ENCODE data around the gene SCARB1.
A peak's percentile ranks its signal among the peaks of the same experiment; 100 is the strongest.
"Not testable (repeated sequence)": the region's sequence is repeated elsewhere in the genome, so short reads cannot be mapped to it uniquely, and the experiment has no call there.

The SCARB1 gene

GRCh38 chr12:124883263-124884130, 19.8 kb upstream of the SCARB1 start:
- no peak for DNase-seq

- DNase-seq = no peak
Measured at GRCh38 chr12:124881123-124881522, 17.5 kb upstream of the SCARB1 start.

DNA sequence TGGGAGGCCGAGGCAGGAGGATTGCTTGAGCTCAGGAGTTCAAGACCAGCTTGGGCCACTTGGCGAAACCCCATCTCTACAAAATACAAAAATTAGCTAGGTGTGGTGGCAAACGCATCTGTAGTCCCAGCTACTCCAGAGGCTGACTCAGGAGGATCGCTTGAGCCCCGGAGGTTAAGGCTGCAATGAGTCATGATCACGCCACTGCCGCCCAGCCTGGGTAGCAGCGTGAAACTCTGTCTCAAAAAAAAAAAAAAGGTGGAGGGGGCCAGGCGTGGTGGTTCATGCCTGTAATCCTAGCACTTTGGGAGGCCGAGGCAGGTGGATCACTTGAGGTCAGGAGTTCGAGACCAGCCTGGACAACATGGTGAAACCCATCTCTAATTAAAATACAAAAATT, 16.7 kb upstream of the SCARB1 start:
- not testable (repeated sequence) for DNase-seq

GRCh38 chr12:124878795-124879516, 15.3 kb upstream of the SCARB1 start:
- no peak for DNase-seq

DNA sequence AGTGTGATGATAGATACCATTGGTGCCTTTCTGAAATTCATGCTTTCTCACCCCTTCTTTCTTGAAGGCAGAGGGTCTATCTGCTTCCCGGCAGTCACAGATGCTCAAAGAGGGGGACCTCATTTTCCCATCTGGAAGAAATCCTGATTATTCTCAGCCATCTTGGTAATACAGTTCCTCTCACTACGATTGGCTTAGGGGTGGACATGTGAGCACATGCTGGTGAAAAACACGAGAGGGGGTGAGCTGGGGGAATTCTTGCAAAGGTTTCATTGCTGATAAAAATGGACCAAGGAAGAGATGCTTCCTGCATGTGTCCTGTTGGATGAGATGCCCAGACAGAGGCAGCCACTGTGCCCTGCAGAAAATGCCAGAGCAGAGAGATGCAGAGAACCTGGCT, 13.8 kb upstream of the SCARB1 start:
- DNase-seq = no peak

GRCh38 chr12:124876171-124876570, 12.5 kb upstream of the SCARB1 start:
- no peak for DNase-seq

- DNase-seq = no peak
Measured at GRCh38 chr12:124875803-124876132, 12.1 kb upstream of the SCARB1 start.

GRCh38 chr12:124874988-124875802, 11.5 kb upstream of the SCARB1 start:
- no peak for DNase-seq

GRCh38 chr12:124874188-124874587, 10.5 kb upstream of the SCARB1 start:
- DNase-seq = no peak

DNA sequence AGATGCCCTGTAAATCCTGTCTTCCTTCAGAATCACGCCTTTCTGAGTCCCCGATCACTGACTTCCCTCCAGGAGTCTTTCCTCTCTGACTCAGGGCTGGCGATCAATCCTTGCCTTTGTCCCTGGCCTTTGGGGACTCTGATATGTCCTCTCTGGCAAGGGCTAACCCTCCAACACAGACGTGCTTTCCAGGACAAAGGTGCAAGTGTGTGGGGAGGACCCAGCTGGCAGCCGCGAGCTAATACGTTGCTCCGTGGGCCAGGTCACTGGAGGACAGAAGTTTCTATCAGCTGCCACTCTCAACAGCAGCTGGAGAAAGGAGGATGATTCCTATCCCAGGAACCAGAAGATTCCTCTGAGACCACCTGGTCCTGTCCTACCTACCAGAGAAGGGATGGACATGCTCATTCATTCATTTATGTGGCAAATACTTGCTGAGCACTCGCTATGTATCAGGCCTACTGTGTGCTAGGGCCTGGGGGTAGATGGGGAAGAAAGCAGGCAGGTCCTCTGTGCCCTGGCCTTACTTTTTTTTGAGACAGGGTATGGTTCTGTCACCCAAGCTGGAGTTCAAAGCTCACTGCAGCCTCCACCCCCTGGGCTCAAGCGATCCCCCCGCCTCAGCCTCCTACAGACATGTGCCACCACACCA, 8.5 kb upstream of the SCARB1 start:
- DNase-seq = no peak

GRCh38 chr12:124871297-124871696, 7.6 kb upstream of the SCARB1 start:
- no peak for DNase-seq

GRCh38 chr12:124870515-124870914, 6.9 kb upstream of the SCARB1 start:
- DNase-seq = no peak

DNA sequence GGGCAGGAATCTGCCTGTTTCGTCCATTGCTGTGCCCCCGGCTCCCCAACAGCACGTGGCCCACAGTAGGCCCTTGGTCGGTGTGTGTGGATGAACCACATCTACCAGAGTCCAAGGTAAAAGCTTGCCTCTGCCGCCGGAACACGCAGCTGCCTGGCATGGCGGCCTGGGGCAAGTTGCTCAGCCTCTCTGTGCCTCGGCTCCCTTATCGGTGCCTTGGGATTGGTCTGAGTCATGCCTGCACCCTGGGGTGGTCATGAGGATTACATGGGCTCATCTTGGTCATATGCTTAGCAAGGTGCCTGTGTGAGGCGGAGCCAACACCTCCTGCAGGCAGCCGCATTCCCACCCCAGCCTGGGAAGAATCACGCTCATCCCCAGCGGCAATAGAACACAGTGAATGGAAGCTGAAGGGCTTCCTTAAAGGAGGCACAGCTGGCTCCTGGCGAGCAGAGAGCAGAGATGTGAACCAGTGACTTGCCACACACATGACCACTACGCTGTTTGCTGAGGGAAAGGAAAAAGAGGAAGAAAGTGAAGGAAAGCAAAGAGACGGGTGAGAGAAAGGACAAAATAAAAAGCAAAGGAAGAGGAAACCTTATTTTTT, 5.5 kb upstream of the SCARB1 start:
- DNase-seq = no peak

- DNase-seq = no peak
Measured at GRCh38 chr12:124868252-124869058, 4.8 kb upstream of the SCARB1 start.

DNA sequence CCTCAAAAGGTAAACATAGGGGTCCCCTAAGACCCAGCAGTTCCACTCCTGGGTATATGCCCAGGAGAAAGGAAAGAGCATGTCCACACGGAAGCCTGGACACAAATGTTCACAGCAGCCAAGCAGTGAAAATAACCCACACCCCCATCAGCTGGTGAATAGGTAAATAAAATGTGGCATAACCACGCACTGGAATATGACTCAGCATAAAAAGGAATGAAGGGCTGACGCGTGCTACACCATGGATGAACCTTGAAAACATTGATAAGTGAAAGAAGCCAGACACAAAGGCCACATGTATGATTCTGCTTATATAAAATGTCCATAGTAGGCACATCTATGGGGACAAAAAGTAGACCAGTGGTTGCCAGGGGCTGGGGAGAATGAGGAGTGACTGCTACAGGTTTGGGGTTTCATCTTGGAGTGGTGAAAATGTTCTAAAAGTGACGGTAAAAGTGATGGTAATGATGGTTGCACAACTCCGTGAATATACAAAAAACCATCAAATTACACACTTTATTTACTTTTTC, 3.8 kb upstream of the SCARB1 start:
- no peak for DNase-seq

DNA sequence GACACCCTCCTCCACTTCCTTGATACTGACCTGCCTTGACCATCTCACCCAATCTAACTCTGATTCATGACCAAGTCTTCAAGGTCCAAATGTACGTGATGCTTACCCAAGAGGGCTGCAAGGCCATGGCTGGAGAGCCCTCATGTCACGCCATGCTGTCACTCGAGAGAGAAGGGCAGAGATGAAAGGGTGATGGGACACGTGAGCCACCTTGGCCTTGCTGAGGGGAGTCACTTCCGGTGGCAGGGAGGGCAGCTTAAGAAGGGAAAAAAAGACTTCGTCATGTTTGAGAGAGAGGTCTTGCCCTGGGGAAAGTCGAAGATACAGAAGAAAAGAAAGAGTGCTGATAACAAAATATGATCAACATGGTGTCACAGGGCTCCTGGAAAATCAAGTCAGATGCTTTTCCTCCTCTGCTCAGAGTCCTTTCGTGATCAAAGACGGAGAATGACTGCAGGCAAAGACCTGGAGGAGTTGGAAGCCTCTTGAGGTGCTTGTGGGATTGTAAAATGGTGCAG, 3.3 kb upstream of the SCARB1 start:
- no peak for DNase-seq

- DNase-seq = no peak
Measured at GRCh38 chr12:124866195-124866882, 2.7 kb upstream of the SCARB1 start.

GRCh38 chr12:124865728-124866127, 2.1 kb upstream of the SCARB1 start:
- DNase-seq = no peak

DNA sequence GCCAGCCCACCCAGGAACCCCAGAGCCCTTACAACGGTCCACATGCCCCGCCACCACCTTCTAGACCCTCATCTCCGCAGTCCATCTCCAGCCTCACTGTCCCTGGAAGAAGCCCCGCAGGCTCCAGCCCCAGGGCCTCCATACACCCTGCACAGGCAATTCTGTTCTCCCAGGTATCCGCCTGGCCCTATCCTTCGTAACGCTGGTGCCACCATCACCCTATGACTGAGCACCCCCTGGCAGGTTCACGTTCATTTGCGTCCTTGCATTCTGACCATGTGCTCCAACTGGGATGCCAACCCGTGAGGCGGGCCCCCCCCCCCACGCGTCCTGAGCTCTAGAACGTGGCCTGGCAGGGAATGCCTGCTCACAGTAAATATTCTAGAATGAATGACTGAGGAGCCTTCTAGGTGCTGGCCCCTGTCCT, 675 bp upstream of the SCARB1 start:
- peak; percentile 62 for DNase-seq

DNA sequence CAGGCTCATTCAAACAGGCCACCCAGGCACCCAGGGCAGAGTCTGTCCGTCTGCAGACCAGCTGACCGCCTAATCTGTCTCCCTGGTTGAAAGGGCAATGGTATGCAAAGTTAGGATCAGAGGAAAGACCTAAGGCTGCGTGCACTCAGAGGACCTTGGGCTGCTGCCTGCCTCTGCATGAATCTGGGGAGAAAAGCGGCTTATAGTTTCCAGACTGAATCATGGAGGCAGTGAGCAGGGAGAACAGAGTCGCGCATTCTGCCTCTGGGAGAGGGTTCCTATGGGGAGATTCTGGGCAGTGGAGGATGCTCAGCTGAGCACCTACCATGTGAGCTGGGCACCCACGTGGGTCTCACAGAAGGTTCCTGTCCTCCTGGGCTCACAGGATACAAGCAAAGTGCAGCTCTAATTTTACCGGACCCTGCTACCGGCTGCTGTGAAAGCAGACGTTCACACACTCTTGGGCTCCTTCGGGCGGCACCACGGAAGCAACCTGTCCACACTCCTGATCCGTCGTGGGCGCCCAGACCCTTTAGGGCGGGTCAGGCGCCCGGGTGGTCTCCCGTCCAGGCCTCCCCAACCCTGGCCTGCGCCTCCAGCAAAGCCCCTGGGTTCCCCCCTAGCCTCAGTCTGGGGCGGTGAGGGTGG, 772 bp downstream of the SCARB1 start:
- DNase-seq = peak; percentile 66

All from activated CD8-positive, alpha-beta memory T cell treated with anti-CD3 and anti-CD28 coated beads, Interleukin-2, amount 50 U/mL, for 48 hours (primary cell).